Pancreas (tissue), 10 donors: ENCODE data around the gene SLC8A2. TPM values are rescaled to one million over a fixed set of nuclear protein-coding genes. Genes with fewer than 3 reads are reported as not detected.

ENCODE experiments used
- ATAC-seq, 4 donors: fragments of 200-7000 bp; cut with Tn5 transposase; one replicate each; pipeline versions ENCODE4 v1.8.0 to v1.9.1; 2020; ENCODE audit warnings: mild to moderate bottlenecking in 4 of 4, moderate library complexity in 4 of 4
- DNase-seq, 6 donors: peaks; one replicate each; pipeline ENCODE4 v3.0.0-alpha.2; 2020
- FAIRE-seq: peaks from 2 replicates; lab custom pipeline; 2012; peaks lifted over from hg19 to GRCh38; lab: Jason Lieb, UNC
- H3K27ac ChIP-seq, 4 donors: fragments of 200-600 bp; sonication (generic); 1 replicate in 3 of 4; 2 replicates in 1 of 4; pipeline versions ENCODE4 v1.5.0 to v1.8.0; 2020
- H3K27me3 ChIP-seq, 4 donors: fragments of 200-600 bp; one replicate each; pipeline ENCODE4 v1.8.0; 2021
- H3K36me3 ChIP-seq, 3 donors: fragments of 200-600 bp; sonication (generic) in 1 of 3; one replicate each; pipeline versions ENCODE4 v1.5.0 to v1.8.0; 2020 to 2021
- H3K4me1 ChIP-seq, 3 donors: fragments of 200-600 bp; one replicate each; pipeline ENCODE4 v1.8.0; 2021
- H3K4me3 ChIP-seq, 4 donors: fragments of 200-600 bp; sonication (generic) in 2 of 4; one replicate each; pipeline versions ENCODE4 v1.5.0 to v1.8.0; 2020 to 2021
- H3K9me3 ChIP-seq, 4 donors: fragments of 200-600 bp; one replicate each; pipeline ENCODE4 v1.8.0; 2021
- CTCF ChIP-seq, 4 donors: fragments of 200-600 bp; sonication (generic) in 3 of 4; IDR thresholded peaks; one replicate each; pipeline versions ENCODE4 v1.5.0 to v1.8.0; 2021; ENCODE audit warnings: antibody characterized with exemption in 4 of 4
- WGBS, 2 donors: extraction: QIAGEN DNeasy Blood & Tissue Kit; methylation state at CpG; one replicate each; pipeline ENCODE4 v1.1.7; 2013; 5-methylcytosine and 5-hydroxymethylcytosine counted together
- intact Hi-C, 3 donors: fragments of 100-400 bp; cut with DNase I; formaldehyde crosslinking; loops; one replicate each; pipeline versions ENCODE4 v1.11.1 to v1.14.2; 2022
- polyA plus RNA-seq, 2 donors: library from polyadenylated mRNA; stranded (reverse); fragments of 200-250 nt; gene quantifications; one replicate each; pipeline ENCODE4 v1.2.3, GENCODE V29; 2013
- total RNA-seq, 6 donors: library from RNA; stranded (reverse); fragmentation: NEBNext Ultra II Directional in 4 of 6; extraction: Animal tissue kit (Norgen Biotek cat#: 25700) in 4 of 6; gene quantifications; one replicate each; pipeline versions ENCODE4 v1.2.1 to v1.2.4, GENCODE V29; 2021 to 2023
- donor health status: healthy with polysubstance abuse.
- donor health status: DM: no; HTN: no; CAD: no; lungs with moderate emphysema.
- donor health status: DM: no; HTN: no; CAD: no.
- donor health status: control.
- donor health status: control.
- donor health status: Bipolar disorder and iron deficiency.
- donor health status: DM: yes; HTN: yes; CAD: no.
- donor health status: DM: no; HTN: no; CAD: no.
- donor health status: DM: no; HTN: no; CAD: no.
- donor health status: DM: yes; HTN: yes; CAD: no.

SLC8A2 gene
- total and polyA plus RNA-seq, 8 donors, result 2.6 to 8.3 (median 6.3) TPM

- H3K27me3 ChIP-seq, result peaks cover 0 to 13% (median 0%) of the 10 kb centered on the region in 4 donors
- no peak for DNase-seq
- no peak for ATAC-seq
- H3K4me3 ChIP-seq, result no peak overlapping the region
- TF ChIP-seq CTCF (IDR thresholded peaks at IDR 0.05), result no peak
- no peaks in the 10 kb centered on the region for H3K36me3 ChIP-seq
- intact Hi-C loops, result no loop called here
- H3K4me1 ChIP-seq, result peaks cover 0 to 13% (median 4%) of the 10 kb centered on the region in 3 donors
- 18 to 21% methylated on average over 20 of the region's 20 CpGs for WGBS, 2 donors
- FAIRE-seq, result no peak
- H3K9me3 ChIP-seq, result no peaks in the 10 kb centered on the region
- H3K27ac ChIP-seq, result no peak overlapping the region
Measured at GRCh38 chr19:47429140-47429793, 42.4 kb downstream of the SLC8A2 start.

- ATAC-seq, result peak; percentile 62 to 88 (median 80)
- H3K4me3 ChIP-seq, result no peak overlapping the region
- peak; percentile 58 to 80 (median 78) for DNase-seq
- H3K27ac ChIP-seq, result no peak overlapping the region
- 2% methylated on average over 27 of the region's 27 CpGs for WGBS, 2 donors
- no peaks in the 10 kb centered on the region for H3K36me3 ChIP-seq
- H3K27me3 ChIP-seq, result peaks cover 0 to 13% (median 0%) of the 10 kb centered on the region in 4 donors
- no peaks in the 10 kb centered on the region for H3K9me3 ChIP-seq
- H3K4me1 ChIP-seq, result peaks cover 0 to 13% (median 4%) of the 10 kb centered on the region in 3 donors
- no peak for FAIRE-seq
- TF ChIP-seq CTCF (IDR thresholded peaks at IDR 0.05), result no peak
- intact Hi-C loops, result no loop called here
Measured at GRCh38 chr19:47428177-47428894, 43.4 kb downstream of the SLC8A2 start.

GRCh38 chr19:47427241-47428176 is 44.2 kb downstream of the SLC8A2 start:
- no peaks in the 10 kb centered on the region for H3K36me3 ChIP-seq
- WGBS, 2 donors, result 6 to 7% methylated on average over 17 of the region's 17 CpGs
- H3K4me1 ChIP-seq, result peaks cover 0 to 13% (median 4%) of the 10 kb centered on the region in 3 donors
- H3K9me3 ChIP-seq, result no peaks in the 10 kb centered on the region
- FAIRE-seq (no peak), ATAC-seq (peak; percentile 73 to 89 (median 84)), DNase-seq (peak; percentile 34 to 83 (median 68))
- no peak overlapping the region for H3K4me3 ChIP-seq
- intact Hi-C loops, result no loop called here
- peak; percentile 78 to 85 (median 81) for TF ChIP-seq CTCF (IDR thresholded peaks at IDR 0.05)
- no peak overlapping the region for H3K27ac ChIP-seq
- H3K27me3 ChIP-seq, result peaks cover 0 to 10% (median 0%) of the 10 kb centered on the region in 4 donors

GRCh38 chr19:47423203-47423882 is 48.4 kb downstream of the SLC8A2 start:
- FAIRE-seq (no peak), ATAC-seq (no peak), DNase-seq (no peak)
- Histone ChIP-seq H3K27me3 (peaks cover 0 to 19% (median 0%) of the 10 kb centered on the region in 4 donors), H3K9me3 (no peaks in the 10 kb centered on the region), H3K4me1 (peaks cover 0 to 3% (median 0%) of the 10 kb centered on the region in 3 donors), H3K36me3 (no peaks in the 10 kb centered on the region), H3K27ac (no peak overlapping the region), H3K4me3 (no peak overlapping the region)
- no peak for TF ChIP-seq CTCF (IDR thresholded peaks at IDR 0.05)
- intact Hi-C loops, result no loop called here
- 12 to 14% methylated on average over 19 of the region's 19 CpGs for WGBS, 2 donors
